Measurements from ENCODE around the gene AUNIP. TPM values are rescaled to one million over a fixed set of nuclear protein-coding genes. Genes with fewer than 3 reads are reported as not detected.

AUNIP gene
- total and polyA plus RNA-seq, 2 experiments from 2014 or later, result 20.9 to 21.9 TPM

DNA sequence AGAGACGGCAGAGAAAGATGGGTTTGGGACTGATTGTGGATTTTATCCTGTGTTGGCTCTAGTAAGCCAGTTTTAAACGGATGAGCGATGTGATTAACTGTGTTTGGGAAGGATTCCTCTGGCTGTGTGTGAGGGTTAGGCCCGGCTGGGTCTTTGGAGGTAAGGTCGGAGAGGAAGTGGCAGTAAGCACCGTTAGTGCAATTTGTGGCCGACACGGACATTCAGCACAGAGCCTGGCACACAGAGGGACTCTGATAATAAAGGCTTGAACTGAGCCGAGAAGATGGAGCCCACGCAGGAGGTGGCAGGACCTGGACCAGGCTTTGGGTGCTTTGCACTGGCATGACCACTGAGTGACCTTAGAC, 38.2 kb downstream of the AUNIP start:
- Histone ChIP-seq H3K27ac (ENCODE audit: low read depth) (no peak overlapping the region), H3K79me2 (replicated peaks; ENCODE audit: insufficient read depth) (0 out of 2 replicates have a peak, but pooled peaks cover 2% of the 10 kb centered on the region), H2AFZ (no peak overlapping the region), H3K4me3 (peak overlapping the region; percentile 94), H3K4me2 (peak overlapping the region; percentile 99), H3K36me3 (ENCODE audit: insufficient read depth) (no peaks in the 10 kb centered on the region), H3K27me3 (ENCODE audit: insufficient read depth) (peaks cover 13% of the 10 kb centered on the region), H4K20me1 (replicated peaks; ENCODE audit: insufficient read depth) (0 out of 2 replicates have a peak, but pooled peaks cover 6% of the 10 kb centered on the region), H3K9me2 (ENCODE audit: insufficient read depth) (no peaks in the 10 kb centered on the region), H3K4me1 (ENCODE audit: insufficient read depth) (peaks cover 24% of the 10 kb centered on the region), H3F3A (replicated peaks; ENCODE audit: low read depth) (peaks cover 18% of the 10 kb centered on the region)
- H3K4me3 Mint-ChIP-seq, result peak overlapping the region; percentile 85
- DNase-seq (ENCODE audit: low spot score) (no peak), ATAC-seq (no peak)
- no peak for TF ChIP-seq ZNF331 (CRISPR knock-in tag; IDR thresholded peaks at IDR 0.05; ENCODE audit: low read depth)
- TF ChIP-seq POLR2AphosphoS5 (IDR thresholded peaks at IDR 0.05; ENCODE audit: low read depth), result no peak
- no peak for TF ChIP-seq ZNF114 (CRISPR knock-in tag; IDR thresholded peaks at IDR 0.05)
- peaks cover 15% of the 10 kb centered on the region for H3K27me3 Mint-ChIP-seq (ENCODE audit: insufficient read depth, low read depth, poor library complexity)
- no peaks in the 10 kb centered on the region for H3K9me3 Mint-ChIP-seq
- no peak overlapping the region for H3K27ac Mint-ChIP-seq
- no peaks in the 10 kb centered on the region for H3K36me3 Mint-ChIP-seq (ENCODE audit: low read depth)
- peaks cover 30% of the 10 kb centered on the region for H3K4me1 Mint-ChIP-seq

GRCh38 chr1:25820247-25821111, 38.8 kb downstream of the AUNIP start:
- no peaks in the 10 kb centered on the region for H3K36me3 ChIP-seq (ENCODE audit: insufficient read depth)
- H3K27ac Mint-ChIP-seq, result 0 out of 2 replicates have a peak overlapping the region, but pooled peaks have one; percentile 35
- H3K79me2 ChIP-seq (replicated peaks; ENCODE audit: insufficient read depth), result 0 out of 2 replicates have a peak, but pooled peaks cover 2% of the 10 kb centered on the region
- H3K27me3 ChIP-seq (ENCODE audit: insufficient read depth), result peaks cover 13% of the 10 kb centered on the region
- peaks cover 24% of the 10 kb centered on the region for H3K4me1 ChIP-seq (ENCODE audit: insufficient read depth)
- peaks cover 30% of the 10 kb centered on the region for H3K4me1 Mint-ChIP-seq
- peak; percentile 80 for DNase-seq (ENCODE audit: low spot score)
- H3K4me2 ChIP-seq, result peak overlapping the region; percentile 99
- peak; percentile 57 for ATAC-seq
- H2AFZ ChIP-seq, result peak overlapping the region; percentile 97
- peak overlapping the region; percentile 94 for H3K4me3 ChIP-seq
- H3F3A ChIP-seq (replicated peaks; ENCODE audit: low read depth), result peaks cover 18% of the 10 kb centered on the region
- H3K27ac ChIP-seq (ENCODE audit: low read depth), result peak overlapping the region; percentile 80
- peaks cover 18% of the 10 kb centered on the region for H3K27me3 Mint-ChIP-seq (ENCODE audit: insufficient read depth, low read depth, poor library complexity)
- 0 out of 3 replicates have a peak, but pooled peaks cover 3% of the 10 kb centered on the region for H3K36me3 Mint-ChIP-seq (ENCODE audit: low read depth)
- peak overlapping the region; percentile 100 for H3K4me3 Mint-ChIP-seq
- 0 out of 2 replicates have a peak, but pooled peaks cover 6% of the 10 kb centered on the region for H4K20me1 ChIP-seq (replicated peaks; ENCODE audit: insufficient read depth)
- H3K9me3 Mint-ChIP-seq, result no peaks in the 10 kb centered on the region
- no peaks in the 10 kb centered on the region for H3K9me2 ChIP-seq (ENCODE audit: insufficient read depth)
- TF ChIP-seq, protein P1, sequence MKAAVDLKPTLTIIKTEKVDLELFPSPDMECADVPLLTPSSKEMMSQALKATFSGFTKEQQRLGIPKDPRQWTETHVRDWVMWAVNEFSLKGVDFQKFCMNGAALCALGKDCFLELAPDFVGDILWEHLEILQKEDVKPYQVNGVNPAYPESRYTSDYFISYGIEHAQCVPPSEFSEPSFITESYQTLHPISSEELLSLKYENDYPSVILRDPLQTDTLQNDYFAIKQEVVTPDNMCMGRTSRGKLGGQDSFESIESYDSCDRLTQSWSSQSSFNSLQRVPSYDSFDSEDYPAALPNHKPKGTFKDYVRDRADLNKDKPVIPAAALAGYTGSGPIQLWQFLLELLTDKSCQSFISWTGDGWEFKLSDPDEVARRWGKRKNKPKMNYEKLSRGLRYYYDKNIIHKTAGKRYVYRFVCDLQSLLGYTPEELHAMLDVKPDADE (IDR thresholded peaks at IDR 0.05), result no peak
- no peak for TF ChIP-seq EZH2phosphoT487 (IDR thresholded peaks at IDR 0.05; ENCODE audit: unreplicated experiment)
- no peak for TF ChIP-seq ZNF114 (CRISPR knock-in tag; IDR thresholded peaks at IDR 0.05)
- no peak; the same call in 1 of the 2 replicates for TF ChIP-seq POLR2AphosphoS5 (IDR thresholded peaks at IDR 0.05; ENCODE audit: low read depth)
- TF ChIP-seq, protein P2, sequence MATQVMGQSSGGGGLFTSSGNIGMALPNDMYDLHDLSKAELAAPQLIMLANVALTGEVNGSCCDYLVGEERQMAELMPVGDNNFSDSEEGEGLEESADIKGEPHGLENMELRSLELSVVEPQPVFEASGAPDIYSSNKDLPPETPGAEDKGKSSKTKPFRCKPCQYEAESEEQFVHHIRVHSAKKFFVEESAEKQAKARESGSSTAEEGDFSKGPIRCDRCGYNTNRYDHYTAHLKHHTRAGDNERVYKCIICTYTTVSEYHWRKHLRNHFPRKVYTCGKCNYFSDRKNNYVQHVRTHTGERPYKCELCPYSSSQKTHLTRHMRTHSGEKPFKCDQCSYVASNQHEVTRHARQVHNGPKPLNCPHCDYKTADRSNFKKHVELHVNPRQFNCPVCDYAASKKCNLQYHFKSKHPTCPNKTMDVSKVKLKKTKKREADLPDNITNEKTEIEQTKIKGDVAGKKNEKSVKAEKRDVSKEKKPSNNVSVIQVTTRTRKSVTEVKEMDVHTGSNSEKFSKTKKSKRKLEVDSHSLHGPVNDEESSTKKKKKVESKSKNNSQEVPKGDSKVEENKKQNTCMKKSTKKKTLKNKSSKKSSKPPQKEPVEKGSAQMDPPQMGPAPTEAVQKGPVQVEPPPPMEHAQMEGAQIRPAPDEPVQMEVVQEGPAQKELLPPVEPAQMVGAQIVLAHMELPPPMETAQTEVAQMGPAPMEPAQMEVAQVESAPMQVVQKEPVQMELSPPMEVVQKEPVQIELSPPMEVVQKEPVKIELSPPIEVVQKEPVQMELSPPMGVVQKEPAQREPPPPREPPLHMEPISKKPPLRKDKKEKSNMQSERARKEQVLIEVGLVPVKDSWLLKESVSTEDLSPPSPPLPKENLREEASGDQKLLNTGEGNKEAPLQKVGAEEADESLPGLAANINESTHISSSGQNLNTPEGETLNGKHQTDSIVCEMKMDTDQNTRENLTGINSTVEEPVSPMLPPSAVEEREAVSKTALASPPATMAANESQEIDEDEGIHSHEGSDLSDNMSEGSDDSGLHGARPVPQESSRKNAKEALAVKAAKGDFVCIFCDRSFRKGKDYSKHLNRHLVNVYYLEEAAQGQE (IDR thresholded peaks at IDR 0.05; ENCODE audit: unreplicated experiment), result no peak
- TF ChIP-seq JUNB (IDR thresholded peaks at IDR 0.05; ENCODE audit: unreplicated experiment), result no peak
- TF ChIP-seq ZNF331 (CRISPR knock-in tag; IDR thresholded peaks at IDR 0.05; ENCODE audit: low read depth), result no peak
- TF ChIP-seq NANOG (IDR thresholded peaks at IDR 0.05; ENCODE audit: borderline replicate concordance), result no peak
- TF ChIP-seq STAT1 (IDR thresholded peaks at IDR 0.05; ENCODE audit: unreplicated experiment), result no peak
- no peak for TF ChIP-seq CTCF (conservative IDR thresholded peaks at IDR 0.05; ENCODE audit: low read depth in 2 of 2)
- no peak for TF ChIP-seq EZH2 (IDR thresholded peaks at IDR 0.05; ENCODE audit: low read depth, unreplicated experiment)

All from GM23338 (cell line).